Kidney (tissue), 14 donors: ENCODE data around the gene SPATA6L. TPM values are rescaled to one million over a fixed set of nuclear protein-coding genes. Genes with fewer than 3 reads are reported as not detected.

Source experiments
- DNase-seq, 5 donors: peaks; one replicate each; pipeline ENCODE4 v3.0.0-alpha.2; 2013 to 2020
- FAIRE-seq: peaks from 2 replicates; lab custom pipeline; 2012; peaks lifted over from hg19 to GRCh38; lab: Jason Lieb, UNC
- H3K27ac ChIP-seq, 2 donors: one replicate each; pipeline ENCODE4 v1.7.0; 2013; ENCODE audit warnings: low read depth in 2 of 2, low read length in 2 of 2, inconsistent platforms in 1 of 2
- H3K27me3 ChIP-seq: one replicate; pipeline ENCODE4 v1.7.1; 2013; ENCODE audit warnings: low read length, inconsistent platforms; ENCODE audit not compliant: control insufficient read depth, insufficient read depth
- H3K36me3 ChIP-seq, 3 donors: one replicate each; pipeline versions ENCODE4 v1.7.0 to v1.7.1; 2013; ENCODE audit warnings: low read length in 3 of 3, control low read depth in 1 of 3, inconsistent platforms in 1 of 3; ENCODE audit not compliant: insufficient read depth in 3 of 3, control insufficient read depth in 2 of 3
- H3K4me1 ChIP-seq, 3 donors: one replicate each; pipeline versions ENCODE4 v1.7.0 to v1.7.1; 2013; ENCODE audit warnings: low read length in 3 of 3, inconsistent platforms in 1 of 3, low read depth in 1 of 3; ENCODE audit not compliant: control insufficient read depth in 2 of 3, insufficient read depth in 2 of 3
- H3K4me3 ChIP-seq, 3 donors: one replicate each; pipeline versions ENCODE4 v1.7.0 to v1.8.1; 2013; ENCODE audit warnings: low read length in 3 of 3, control low read depth in 1 of 3, inconsistent platforms in 1 of 3
- H3K9ac ChIP-seq, 3 donors: one replicate each; pipeline versions ENCODE4 v1.7.0 to v1.7.1; 2013; ENCODE audit warnings: low read length in 3 of 3, control low read depth in 1 of 3, inconsistent platforms in 1 of 3
- H3K9me3 ChIP-seq, 3 donors: one replicate each; pipeline versions ENCODE4 v1.7.0 to v1.7.1; 2013; ENCODE audit warnings: low read length in 3 of 3, control low read depth in 1 of 3, inconsistent platforms in 1 of 3; ENCODE audit not compliant: control insufficient read depth in 2 of 3, insufficient read depth in 1 of 3
- intact Hi-C: fragments of 100-400 bp; cut with DNase I; formaldehyde crosslinking; loops from one replicate; pipeline ENCODE4 v1.11.1; 2022
- polyA plus RNA-seq: library from polyadenylated mRNA; stranded (reverse); fragments of 350-450 nt; fragmentation: Illumina TruSeq; extraction: RNeasy Lipid Tissue Mini Kit (QIAGEN cat#74804); gene quantifications from one replicate; pipeline ENCODE4 v1.2.3, GENCODE V29; 2014; ENCODE audit warnings: low read depth, low replicate concordance; ENCODE audit not compliant: insufficient read depth
- total RNA-seq: library from RNA; stranded (reverse); fragmentation: NEBNext Ultra II Directional; extraction: Animal tissue kit (Norgen Biotek cat#: 25700); gene quantifications from one replicate; pipeline ENCODE4 v1.2.1, GENCODE V29; 2021
- TF ChIP-seq, protein P1 (sequence below): IDR thresholded peaks from 3 replicates; pipeline ENCODE4 v1.5.1; 2012; ENCODE audit warnings: mild to moderate bottlenecking, moderate library complexity, borderline replicate concordance; ENCODE audit not compliant: insufficient read depth; ENCODE audit errors: extremely low read depth
- donor health status: control.
- donor health status: control.
- donor health status: control.
- donor health status: control.
- donor health status: control.
- donor health status: DM: yes; HTN: yes; CAD: no.
- donor health status: Normal renal cell carcinoma (clear cell type).

SPATA6L gene
- total and polyA plus RNA-seq, 2 donors from 2014 or later = 1.5 to 15.1 TPM

- H3K4me1 ChIP-seq = no peaks in the 10 kb centered on the region
- H3K36me3 ChIP-seq = peaks cover 0 to 45% (median 20%) of the 10 kb centered on the region in 3 donors
- DNase-seq (no peak), FAIRE-seq (no peak)
- no peak overlapping the region for H3K4me3 ChIP-seq
- H3K27ac ChIP-seq = no peak overlapping the region
- no peaks in the 10 kb centered on the region for H3K27me3 ChIP-seq
- TF ChIP-seq, protein P1, sequence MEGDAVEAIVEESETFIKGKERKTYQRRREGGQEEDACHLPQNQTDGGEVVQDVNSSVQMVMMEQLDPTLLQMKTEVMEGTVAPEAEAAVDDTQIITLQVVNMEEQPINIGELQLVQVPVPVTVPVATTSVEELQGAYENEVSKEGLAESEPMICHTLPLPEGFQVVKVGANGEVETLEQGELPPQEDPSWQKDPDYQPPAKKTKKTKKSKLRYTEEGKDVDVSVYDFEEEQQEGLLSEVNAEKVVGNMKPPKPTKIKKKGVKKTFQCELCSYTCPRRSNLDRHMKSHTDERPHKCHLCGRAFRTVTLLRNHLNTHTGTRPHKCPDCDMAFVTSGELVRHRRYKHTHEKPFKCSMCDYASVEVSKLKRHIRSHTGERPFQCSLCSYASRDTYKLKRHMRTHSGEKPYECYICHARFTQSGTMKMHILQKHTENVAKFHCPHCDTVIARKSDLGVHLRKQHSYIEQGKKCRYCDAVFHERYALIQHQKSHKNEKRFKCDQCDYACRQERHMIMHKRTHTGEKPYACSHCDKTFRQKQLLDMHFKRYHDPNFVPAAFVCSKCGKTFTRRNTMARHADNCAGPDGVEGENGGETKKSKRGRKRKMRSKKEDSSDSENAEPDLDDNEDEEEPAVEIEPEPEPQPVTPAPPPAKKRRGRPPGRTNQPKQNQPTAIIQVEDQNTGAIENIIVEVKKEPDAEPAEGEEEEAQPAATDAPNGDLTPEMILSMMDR = no peak
- no peak overlapping the region for H3K9ac ChIP-seq
- no peaks in the 10 kb centered on the region for H3K9me3 ChIP-seq
- intact Hi-C loops = no loop called here
These were observed 97.2 kb downstream of the SPATA6L start for GRCh38 chr9:4569101-4569500.

DNA sequence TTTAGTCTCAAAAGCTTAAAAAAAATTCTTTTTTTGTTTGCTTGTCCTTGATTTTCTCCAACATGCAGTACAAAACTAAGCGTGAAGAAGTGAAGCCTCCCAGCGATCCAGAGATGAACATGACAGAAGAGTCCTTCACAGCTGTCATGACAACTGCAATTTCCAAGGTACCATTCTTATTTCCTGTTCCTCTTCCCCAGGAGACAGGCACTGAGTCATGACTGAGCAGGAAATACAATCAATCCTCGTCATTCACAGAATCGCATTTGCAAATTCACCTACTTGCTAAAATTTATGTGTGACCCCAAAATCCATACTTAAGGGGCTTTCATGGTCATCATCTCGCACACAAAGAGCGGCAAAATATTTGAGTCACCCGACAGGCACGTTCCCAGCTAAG lies 98.7 kb downstream of the SPATA6L start:
- Histone ChIP-seq H3K27me3 (no peaks in the 10 kb centered on the region), H3K9ac (no peak overlapping the region), H3K9me3 (no peaks in the 10 kb centered on the region), H3K4me1 (no peaks in the 10 kb centered on the region), H3K36me3 (peaks cover 0 to 40% (median 18%) of the 10 kb centered on the region in 3 donors), H3K4me3 (no peak overlapping the region), H3K27ac (no peak overlapping the region)
- TF ChIP-seq, protein P1 = no peak
- intact Hi-C loops = no loop called here
- no peak for DNase-seq
- no peak for FAIRE-seq

- TF ChIP-seq, protein P1 = no peak
- Histone ChIP-seq H3K36me3 (peaks cover 0 to 38% (median 18%) of the 10 kb centered on the region in 3 donors), H3K4me1 (no peaks in the 10 kb centered on the region), H3K9ac (no peak overlapping the region), H3K9me3 (no peaks in the 10 kb centered on the region), H3K27me3 (no peaks in the 10 kb centered on the region), H3K4me3 (no peak overlapping the region), H3K27ac (no peak overlapping the region)
- intact Hi-C loops = no loop called here
- DNase-seq (no peak), FAIRE-seq (no peak)
These were observed 99.5 kb downstream of the SPATA6L start for GRCh38 chr9:4566806-4567205.

DNA sequence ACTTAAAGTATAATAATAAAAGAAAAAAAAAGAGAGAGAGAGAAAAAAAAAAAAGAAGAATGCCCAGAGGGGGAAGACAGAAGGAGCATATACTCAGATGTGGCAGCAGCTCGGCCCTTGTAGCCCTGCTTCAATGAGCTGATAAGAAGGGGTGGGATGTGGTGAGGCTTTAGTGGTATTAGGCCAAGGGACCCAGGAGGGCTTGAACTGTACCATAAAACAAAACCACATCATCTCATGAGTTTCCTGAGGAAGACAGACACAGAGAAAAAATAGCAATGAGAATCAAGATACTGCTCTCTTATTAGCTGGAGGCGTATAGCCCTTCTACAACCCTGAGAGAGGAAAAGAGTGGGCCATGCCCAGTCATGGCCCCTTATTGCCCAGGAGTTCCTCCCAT lies 103.2 kb downstream of the SPATA6L start:
- Histone ChIP-seq H3K36me3 (peaks cover 0 to 31% (median 14%) of the 10 kb centered on the region in 3 donors), H3K27me3 (no peaks in the 10 kb centered on the region), H3K4me3 (no peak overlapping the region), H3K9ac (no peak overlapping the region), H3K9me3 (no peaks in the 10 kb centered on the region), H3K27ac (no peak overlapping the region), H3K4me1 (no peaks in the 10 kb centered on the region)
- FAIRE-seq (no peak), DNase-seq (no peak)
- intact Hi-C loops = no loop called here
- TF ChIP-seq, protein P1 = no peak
